Measurements from ENCODE around the gene LRRC45. TPM values are rescaled to one million over a fixed set of nuclear protein-coding genes. Genes with fewer than 3 reads are reported as not detected.

The LRRC45 gene
- total and polyA plus RNA-seq, 9 of the 15 experiments (the other 6 are each of a cell fraction or from before 2014, with no cell fraction given) = 3.5 to 21.5 (median 11.2) TPM; not detected in 2

DNA sequence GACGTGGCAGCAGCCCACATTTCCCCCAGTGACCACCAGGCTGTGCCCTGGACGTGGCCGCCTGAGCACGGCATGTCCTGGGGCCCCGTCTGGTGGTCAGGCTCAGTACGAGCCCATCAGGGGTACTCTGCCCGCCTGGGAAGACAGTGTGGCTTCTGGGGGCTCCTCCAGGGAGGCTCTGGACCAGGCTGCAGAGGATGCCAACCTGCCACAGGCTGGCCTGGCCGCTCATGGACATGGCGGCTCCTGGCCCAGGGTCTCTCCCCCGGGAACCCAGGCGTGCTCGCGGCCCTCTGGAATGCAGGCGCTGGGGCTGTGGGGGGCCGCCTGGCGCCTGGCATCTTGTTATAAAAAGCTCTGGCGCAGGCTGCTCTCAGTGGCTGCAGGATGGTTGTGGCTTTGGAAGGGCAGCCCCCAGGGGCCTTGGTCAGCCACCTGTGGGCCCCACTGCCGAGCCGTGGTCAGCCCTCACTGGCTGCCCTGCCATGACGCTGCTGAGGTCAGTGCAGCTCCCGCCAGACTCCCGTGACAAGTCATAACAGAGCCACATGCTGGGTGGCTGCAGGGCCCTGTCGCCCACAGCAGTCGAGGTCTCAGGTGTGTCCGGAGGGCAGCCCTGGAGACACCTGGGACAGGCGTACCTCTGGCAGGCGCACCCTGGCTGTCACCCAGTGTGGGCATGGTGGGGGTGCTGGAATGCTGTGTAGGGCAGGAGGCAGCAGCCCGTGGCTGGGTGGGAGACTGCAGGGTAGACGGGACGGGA, 15.4 kb upstream of the LRRC45 start:
- H3K4me2 ChIP-seq (ENCODE audit: insufficient read depth, low read length) = no peak overlapping the region
- peaks cover 3% of the 10 kb centered on the region for H3K9me1 ChIP-seq (ENCODE audit: control insufficient read depth, insufficient read depth, low read length)
- peaks cover 0 to 79% of the 10 kb centered on the region in 2 experiments; a peak in 1 of 5 replicates for H3K4me1 ChIP-seq (replicated peaks in 1 of 2; ENCODE audit: control insufficient read depth in 2 of 2, insufficient read depth in 2 of 2, low read length in 2 of 2)
- no peaks in the 10 kb centered on the region for H3K9me3 ChIP-seq (replicated peaks; ENCODE audit: control insufficient read depth, insufficient read depth, low read depth, low read length)
- 82% methylated on average over 26 of the region's 30 CpGs for WGBS (ENCODE audit: insufficient coverage, low coverage, missing lambda C conversion rate)
- H3K36me3 ChIP-seq (ENCODE audit: control insufficient read depth, insufficient read depth, low read length) = no peaks in the 10 kb centered on the region; the same call in 2 of the 3 replicates
- peak overlapping the region in 1 of 2 experiments; percentile 45; a peak in 1 of 4 replicates for H3K9ac ChIP-seq (ENCODE audit: insufficient read depth in 1 of 2, low read depth in 2 of 2, low read length in 2 of 2)
- no peak overlapping the region for H3K4me3 ChIP-seq
- H3K27me3 ChIP-seq (ENCODE audit: control insufficient read depth in 2 of 2, insufficient read depth in 2 of 2, low read length in 2 of 2) = no peaks in the 10 kb centered on the region
- ChIA-PET POLR2A (no interaction called here), CTCF (ENCODE audit: low intra/inter-chr PET ratio) (no interaction called here)
- H3K27ac ChIP-seq (ENCODE audit: extremely low read depth, low read depth, low read length) = no peak overlapping the region
- H4K20me1 ChIP-seq (replicated peaks; ENCODE audit: control insufficient read depth, insufficient read depth, low read length) = 0 out of 2 replicates have a peak, but pooled peaks cover 4% of the 10 kb centered on the region
- FAIRE-seq = no peak
- no peak for DNase-seq (ENCODE audit: extremely low read depth in 1 of 4, low spot score in 3 of 4)
- ATAC-seq = no peak
- no TSS peak for BruUV-seq (replicated peaks)
- no peaks in the 10 kb centered on the region for H3K79me2 ChIP-seq (ENCODE audit: control insufficient read depth, insufficient read depth, low read length)
- TF ChIP-seq TAF9B (IDR thresholded peaks at IDR 0.05; ENCODE audit: partially characterized antibody) = no peak
- TF ChIP-seq, protein P1, sequence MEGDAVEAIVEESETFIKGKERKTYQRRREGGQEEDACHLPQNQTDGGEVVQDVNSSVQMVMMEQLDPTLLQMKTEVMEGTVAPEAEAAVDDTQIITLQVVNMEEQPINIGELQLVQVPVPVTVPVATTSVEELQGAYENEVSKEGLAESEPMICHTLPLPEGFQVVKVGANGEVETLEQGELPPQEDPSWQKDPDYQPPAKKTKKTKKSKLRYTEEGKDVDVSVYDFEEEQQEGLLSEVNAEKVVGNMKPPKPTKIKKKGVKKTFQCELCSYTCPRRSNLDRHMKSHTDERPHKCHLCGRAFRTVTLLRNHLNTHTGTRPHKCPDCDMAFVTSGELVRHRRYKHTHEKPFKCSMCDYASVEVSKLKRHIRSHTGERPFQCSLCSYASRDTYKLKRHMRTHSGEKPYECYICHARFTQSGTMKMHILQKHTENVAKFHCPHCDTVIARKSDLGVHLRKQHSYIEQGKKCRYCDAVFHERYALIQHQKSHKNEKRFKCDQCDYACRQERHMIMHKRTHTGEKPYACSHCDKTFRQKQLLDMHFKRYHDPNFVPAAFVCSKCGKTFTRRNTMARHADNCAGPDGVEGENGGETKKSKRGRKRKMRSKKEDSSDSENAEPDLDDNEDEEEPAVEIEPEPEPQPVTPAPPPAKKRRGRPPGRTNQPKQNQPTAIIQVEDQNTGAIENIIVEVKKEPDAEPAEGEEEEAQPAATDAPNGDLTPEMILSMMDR (IDR thresholded peaks at IDR 0.05 in 2 of 3, conservative IDR thresholded peaks at IDR 0.05 in 1 of 3; ENCODE audit: insufficient read depth in 2 of 3, low read depth in 1 of 3, low read length in 3 of 3) = peak in 1 of 3 experiments; percentile 66; a peak in 2 of 6 replicates
- no peak for TF ChIP-seq ZNF79 (CRISPR knock-in tag; IDR thresholded peaks at IDR 0.05; ENCODE audit: low read depth)
- intact Hi-C loops (cut with micrococcal nuclease) = no loop called here
- in situ Hi-C loops (cut with MboI) = no loop called here
- H2AFZ ChIP-seq (ENCODE audit: low read depth, low read length) = no peak overlapping the region
